Muscle of back (tissue), 13 donors: Measurements from ENCODE around the gene ZNF736. TPM values are rescaled to one million over a fixed set of nuclear protein-coding genes. Genes with fewer than 3 reads are reported as not detected.
"Not testable (repeated sequence)": the region's sequence is repeated elsewhere in the genome, so short reads cannot be mapped to it uniquely, and the experiment has no call there.

ENCODE experiments used
- DNase-seq, 3 donors: peaks; one replicate each; pipeline versions ENCODE4 v3.0.0 to v3.0.0-alpha.2; 2013
- long read RNA-seq, 9 donors: transcript quantifications; one replicate each; lab custom pipeline, GENCODE V29; 2026
- polyA plus RNA-seq, 10 donors: library from polyadenylated mRNA; unstranded; fragments of 120-200 nt; gene quantifications; one replicate each; pipeline ENCODE4 v1.2.1, GENCODE V29; 2013; ENCODE audit not compliant: insufficient read length in 10 of 10

The ZNF736 gene
- polyA plus RNA-seq: 1 to 10 TPM; 4.3 to 9.9 (median 7.4) TPM
- long read RNA-seq, donor 1, full-length matches to known transcripts: 1 of 1 reads
- long read RNA-seq, donor 1, partial matches to known transcripts: 0 of 1 reads
- long read RNA-seq, donor 1, other reads (novel, unspliced or antisense): 0 of 1 reads
- long read RNA-seq, donor 2, partial matches to known transcripts: 0 of 1 reads
- long read RNA-seq, donor 2, other reads (novel, unspliced or antisense): 0 of 1 reads
- long read RNA-seq, donor 3: 0 reads
- long read RNA-seq, donor 4: 0 reads
- long read RNA-seq, donor 5, partial matches to known transcripts: 0 of 2 reads
- long read RNA-seq, donor 5, other reads (novel, unspliced or antisense): 0 of 2 reads
- long read RNA-seq, donor 6, full-length matches to known transcripts: 1 of 1 reads
- long read RNA-seq, donor 6, partial matches to known transcripts: 0 of 1 reads
- long read RNA-seq, donor 6, other reads (novel, unspliced or antisense): 0 of 1 reads
- long read RNA-seq, donor 7, partial matches to known transcripts: 0 of 2 reads
- long read RNA-seq, donor 7, other reads (novel, unspliced or antisense): 0 of 2 reads
- long read RNA-seq, donor 8: 0 reads
- long read RNA-seq, donor 9: 0 reads

- peak; percentile 93 to 97 (median 94) for DNase-seq
Observed at GRCh38 chr7:64313740-64314491, at the start of gene ZNF736. ZNF736 (plus strand) TSS chr7:64313961; CDS start chr7:64314151, 190 bp downstream.

- no peak for DNase-seq
Observed at GRCh38 chr7:64266341-64266919, 47.3 kb upstream of the ZNF736 start.

- DNase-seq: no peak
Observed at GRCh38 chr7:64277630-64278029, 36.1 kb upstream of the ZNF736 start.

GRCh38 chr7:64294701-64295420, 18.9 kb upstream of the ZNF736 start:
- DNase-seq: no peak

- not testable (repeated sequence) for DNase-seq
Observed at GRCh38 chr7:64297418-64297817, 16.3 kb upstream of the ZNF736 start.

- no peak for DNase-seq
Observed at GRCh38 chr7:64300641-64301405, 12.9 kb upstream of the ZNF736 start.

- peak; percentile 86 to 96 (median 89) for DNase-seq
Observed at GRCh38 chr7:64307254-64308015, 6.3 kb upstream of the ZNF736 start.

GRCh38 chr7:64308016-64308270, 5.8 kb upstream of the ZNF736 start:
- no peak for DNase-seq

- no peak for DNase-seq
Observed at GRCh38 chr7:64310426-64310825, 3.3 kb upstream of the ZNF736 start.

- no peak for DNase-seq
Observed at GRCh38 chr7:64312826-64313225, 935 bp upstream of the ZNF736 start.

- peak in 1 of 3 donors; percentile 16 for DNase-seq
Observed at GRCh38 chr7:64314566-64314965, 805 bp downstream of the ZNF736 start.

- DNase-seq: not testable (repeated sequence)
Observed at GRCh38 chr7:64316031-64316742, 2.4 kb downstream of the ZNF736 start.

- DNase-seq: no peak
Observed at GRCh38 chr7:64320547-64321513, 7.1 kb downstream of the ZNF736 start.

- DNase-seq: not testable (repeated sequence)
Observed at GRCh38 chr7:64324166-64324565, 10.4 kb downstream of the ZNF736 start.

- DNase-seq: not testable (repeated sequence)
Observed at GRCh38 chr7:64348713-64349210, 35.0 kb downstream of the ZNF736 start.

- DNase-seq: no peak
Observed at GRCh38 chr7:64359543-64359942, 45.8 kb downstream of the ZNF736 start.

GRCh38 chr7:64371116-64371515, 57.4 kb downstream of the ZNF736 start:
- DNase-seq: no peak

GRCh38 chr7:64373017-64373416, 59.3 kb downstream of the ZNF736 start:
- DNase-seq: no peak
